HTR-8/SVneo (cell line): Measurements from ENCODE around the gene TRIM32.

Experiments
- DNase-seq: peaks from one replicate; pipeline ENCODE4 v3.0.0; 2011; ENCODE audit warnings: low spot score, mixed read lengths; ENCODE audit not compliant: insufficient read length
- FAIRE-seq: peaks from 2 replicates; lab custom pipeline; 2011; peaks lifted over from hg19 to GRCh38; lab: Jason Lieb, UNC

Gene TRIM32

GRCh38 chr9:116701940-116702642 lies 15.0 kb downstream of the TRIM32 start:
- FAIRE-seq (no peak), DNase-seq (no peak)

DNA sequence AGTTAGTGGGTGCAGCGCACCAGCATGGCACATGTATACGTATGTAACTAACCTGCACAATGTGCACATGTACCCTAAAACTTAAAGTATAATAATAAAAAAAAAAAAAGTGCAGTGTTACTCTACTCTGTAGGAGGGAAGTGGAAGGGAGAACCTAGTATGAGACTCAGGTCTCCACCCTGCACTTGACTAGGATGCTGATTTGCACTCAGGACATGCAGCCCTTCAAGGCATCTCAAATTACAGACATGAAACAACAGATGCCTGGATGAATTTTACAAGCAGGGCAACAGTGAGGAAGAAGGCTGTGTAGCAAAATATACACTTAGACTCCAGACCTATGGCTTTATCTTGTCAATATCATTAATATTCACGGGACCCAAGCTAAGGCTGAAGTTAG lies 16.5 kb downstream of the TRIM32 start:
- DNase-seq, result no peak
- no peak for FAIRE-seq

GRCh38 chr9:116704470-116704869 lies 17.4 kb downstream of the TRIM32 start:
- no peak for FAIRE-seq
- DNase-seq, result no peak

DNA sequence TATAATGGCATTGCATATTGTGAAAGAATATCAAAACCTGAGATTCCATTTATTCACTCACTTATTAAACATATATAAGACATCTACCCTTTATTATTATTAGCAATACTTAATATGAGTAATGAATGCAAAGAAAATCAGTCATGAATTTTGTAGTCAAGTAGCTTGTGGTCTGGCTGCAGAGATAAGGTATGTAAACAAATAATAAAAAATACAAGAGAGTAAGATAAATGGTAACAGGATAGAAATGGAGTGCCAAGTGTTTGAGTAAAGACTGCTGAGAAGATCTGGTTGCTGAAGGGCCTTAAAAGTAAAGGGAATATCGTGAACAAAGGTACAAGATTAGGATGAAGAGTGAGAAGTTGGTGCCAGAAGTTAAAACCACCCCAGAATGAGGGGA lies 18.4 kb downstream of the TRIM32 start:
- FAIRE-seq (no peak), DNase-seq (no peak)

GRCh38 chr9:116706310-116707290 lies 19.5 kb downstream of the TRIM32 start:
- no peak for FAIRE-seq
- DNase-seq, result no peak

DNA sequence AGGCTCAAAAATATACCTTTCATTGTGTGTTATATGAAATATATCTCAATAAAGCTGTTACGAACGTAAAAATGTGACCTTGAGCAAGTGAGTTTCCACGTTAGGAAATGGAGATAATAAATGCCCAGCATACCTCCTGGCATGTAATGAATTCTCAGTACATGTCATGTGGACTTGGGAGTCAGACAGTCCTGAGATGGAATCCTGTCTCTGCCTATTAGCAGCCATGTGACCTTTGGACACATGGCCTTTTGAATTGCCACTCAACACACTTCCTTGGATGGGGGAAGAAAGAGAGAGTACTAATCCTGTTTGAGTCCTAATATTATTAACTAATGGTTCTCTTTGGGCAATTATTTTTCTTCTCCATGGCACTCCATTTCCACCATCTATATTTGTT lies 25.7 kb downstream of the TRIM32 start:
- no peak for DNase-seq
- no peak for FAIRE-seq

GRCh38 chr9:116713271-116713670 lies 26.2 kb downstream of the TRIM32 start:
- DNase-seq (no peak), FAIRE-seq (no peak)

- no peak for FAIRE-seq
- no peak for DNase-seq
These were observed 28.6 kb downstream of the TRIM32 start for GRCh38 chr9:116715751-116716150.

- FAIRE-seq (no peak), DNase-seq (no peak)
These were observed 29.3 kb downstream of the TRIM32 start for GRCh38 chr9:116716438-116716837.

DNA sequence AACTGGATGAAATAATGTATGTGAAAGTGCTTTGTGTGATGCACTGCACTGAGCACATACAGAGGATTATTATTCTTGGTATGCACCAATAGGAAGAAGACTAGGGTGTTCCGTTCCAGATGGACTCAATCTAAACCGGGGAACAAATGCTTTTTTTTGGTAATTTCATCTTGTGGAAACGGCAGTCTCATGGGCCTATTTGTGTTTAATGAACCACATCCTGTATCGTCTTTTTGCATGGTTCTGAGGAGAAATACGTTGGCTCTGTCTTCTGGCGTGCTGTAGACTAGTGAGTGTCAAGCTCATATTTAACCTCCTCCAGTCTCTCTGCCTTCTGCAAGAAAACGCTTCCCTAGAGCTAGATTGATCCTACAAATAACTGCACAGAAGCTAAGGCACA lies 30.0 kb downstream of the TRIM32 start:
- no peak for FAIRE-seq
- DNase-seq, result no peak

DNA sequence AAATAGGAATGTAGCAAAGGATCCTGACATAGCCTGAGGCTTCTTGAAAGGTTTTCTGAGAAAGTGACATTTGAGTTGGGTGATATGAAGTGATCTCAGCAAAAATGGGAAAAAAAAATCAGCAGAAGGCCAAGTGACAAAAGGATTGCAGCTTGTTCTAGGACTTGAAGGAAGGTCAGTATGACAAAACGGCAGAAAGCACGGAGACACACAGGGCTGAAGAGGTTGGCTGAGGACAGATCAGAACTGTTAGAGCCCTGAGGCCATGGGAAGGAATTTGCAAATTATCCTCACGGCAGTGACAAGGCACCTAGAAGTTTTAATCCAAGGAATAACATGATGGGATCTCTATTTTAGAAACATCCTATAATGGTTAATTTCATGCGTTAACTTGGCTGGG lies 31.0 kb downstream of the TRIM32 start:
- no peak for DNase-seq
- FAIRE-seq, result no peak

GRCh38 chr9:116720111-116720510 lies 33.0 kb downstream of the TRIM32 start:
- no peak for FAIRE-seq
- DNase-seq, result no peak

GRCh38 chr9:116721411-116721810 lies 34.3 kb downstream of the TRIM32 start:
- FAIRE-seq (no peak), DNase-seq (no peak)

DNA sequence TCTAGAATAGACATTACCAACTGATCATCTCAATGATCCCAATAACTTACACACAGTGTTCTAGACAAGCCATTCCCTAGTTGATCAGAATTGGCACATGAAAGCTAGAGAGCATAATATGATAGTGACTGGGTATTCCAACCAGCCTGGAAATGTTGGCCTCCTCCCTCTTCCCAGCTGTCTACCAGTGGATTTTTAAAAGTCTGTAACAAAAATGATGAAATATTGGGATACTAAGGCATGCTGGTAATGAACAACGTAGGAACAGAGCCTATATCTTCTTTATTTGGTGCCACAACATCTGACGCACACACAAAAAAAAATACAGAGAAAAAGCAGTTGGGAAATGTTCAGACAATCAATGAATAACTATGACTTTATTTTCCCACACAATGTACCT lies 34.8 kb downstream of the TRIM32 start:
- no peak for DNase-seq
- no peak for FAIRE-seq

GRCh38 chr9:116724123-116724522 lies 37.0 kb downstream of the TRIM32 start:
- FAIRE-seq (no peak), DNase-seq (no peak)

DNA sequence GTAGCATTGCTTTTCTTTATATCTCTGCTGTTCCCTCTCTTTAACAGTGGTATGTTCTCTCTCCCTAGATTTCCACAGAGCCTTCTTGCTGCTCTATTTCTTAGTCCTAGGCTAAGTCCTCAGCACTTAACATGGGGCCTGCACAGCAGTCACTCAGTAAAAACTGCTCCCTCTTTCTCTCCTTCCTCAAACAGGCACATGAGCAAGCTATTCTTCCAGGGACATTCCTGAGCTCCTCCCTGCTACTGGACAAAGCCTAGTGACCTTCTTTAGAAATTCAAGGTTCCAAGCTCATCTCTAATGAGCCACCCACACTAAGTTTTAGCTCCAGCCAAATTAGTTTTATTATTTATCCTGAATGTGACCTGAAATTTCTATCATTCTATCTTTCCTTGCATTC lies 39.5 kb downstream of the TRIM32 start:
- FAIRE-seq (no peak), DNase-seq (no peak)

DNA sequence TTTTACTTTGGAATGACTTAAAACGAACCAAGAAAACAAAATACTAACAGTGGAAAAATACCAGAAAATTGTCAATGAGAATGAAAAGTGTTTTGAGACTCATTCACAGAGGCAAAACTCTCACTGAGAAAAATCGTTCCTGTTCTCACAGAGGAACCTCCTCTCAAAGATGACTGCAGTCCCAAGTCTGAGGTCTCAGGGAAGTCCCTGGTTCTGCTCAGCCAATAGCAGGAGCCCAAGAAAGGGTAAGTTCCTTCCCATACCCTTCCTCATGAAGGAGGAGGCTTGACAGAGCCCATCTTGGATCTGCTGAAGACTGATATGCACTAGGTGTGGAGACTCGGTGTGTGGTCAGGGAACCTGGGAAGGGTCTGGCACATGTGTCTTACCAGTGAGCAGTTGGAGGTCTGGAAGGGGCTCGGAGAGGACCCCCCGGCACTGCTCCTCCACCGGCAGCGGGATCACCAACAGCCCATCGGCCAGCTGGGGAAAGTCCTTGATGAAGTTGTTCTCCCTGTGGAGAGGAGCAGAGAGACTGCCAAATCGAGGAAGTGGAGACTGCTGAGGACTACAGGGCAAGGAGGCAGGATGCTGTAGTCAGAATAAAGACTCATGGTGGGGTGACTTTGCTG lies 46.0 kb downstream of the TRIM32 start:
- DNase-seq (no peak), FAIRE-seq (no peak)

DNA sequence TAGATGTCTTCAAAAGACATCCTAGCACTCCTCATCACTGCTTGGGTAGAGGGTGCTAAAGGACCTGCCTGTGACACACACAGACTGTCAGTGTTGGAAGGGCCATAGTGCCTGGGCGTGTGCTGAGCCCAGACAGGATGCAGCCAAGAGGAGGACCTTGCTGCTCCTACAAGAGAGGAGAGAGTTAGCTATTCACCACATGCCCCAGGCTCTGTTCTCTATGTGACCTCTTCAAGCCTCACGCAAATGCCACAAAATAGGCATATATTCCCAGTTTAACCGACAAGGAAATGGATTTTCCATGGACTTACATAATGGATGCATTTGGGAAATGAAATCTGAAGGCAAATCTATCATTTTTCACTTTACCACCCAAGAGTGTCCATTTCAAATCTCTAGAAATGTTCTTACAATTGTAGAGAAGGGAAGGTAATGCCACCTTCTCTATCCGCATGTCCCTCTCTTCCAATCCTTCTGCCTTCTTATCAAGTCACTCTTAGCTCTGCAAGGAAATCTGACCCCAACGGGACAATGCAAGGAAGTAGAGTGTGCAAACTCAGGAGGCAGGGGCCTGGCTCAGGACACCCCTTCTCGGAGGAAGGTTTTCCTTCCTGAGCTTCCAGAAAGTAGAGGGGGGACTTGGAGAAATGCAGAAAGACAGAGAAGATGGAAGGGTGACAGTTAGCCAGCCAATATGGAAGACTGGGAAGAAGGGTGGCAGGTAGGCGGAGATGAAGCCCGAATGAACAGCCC lies 49.5 kb downstream of the TRIM32 start:
- DNase-seq, result no peak
- no peak for FAIRE-seq

- DNase-seq (peak; percentile 73), FAIRE-seq (no peak)
These were observed 50.0 kb downstream of the TRIM32 start for GRCh38 chr9:116737152-116737546.

DNA sequence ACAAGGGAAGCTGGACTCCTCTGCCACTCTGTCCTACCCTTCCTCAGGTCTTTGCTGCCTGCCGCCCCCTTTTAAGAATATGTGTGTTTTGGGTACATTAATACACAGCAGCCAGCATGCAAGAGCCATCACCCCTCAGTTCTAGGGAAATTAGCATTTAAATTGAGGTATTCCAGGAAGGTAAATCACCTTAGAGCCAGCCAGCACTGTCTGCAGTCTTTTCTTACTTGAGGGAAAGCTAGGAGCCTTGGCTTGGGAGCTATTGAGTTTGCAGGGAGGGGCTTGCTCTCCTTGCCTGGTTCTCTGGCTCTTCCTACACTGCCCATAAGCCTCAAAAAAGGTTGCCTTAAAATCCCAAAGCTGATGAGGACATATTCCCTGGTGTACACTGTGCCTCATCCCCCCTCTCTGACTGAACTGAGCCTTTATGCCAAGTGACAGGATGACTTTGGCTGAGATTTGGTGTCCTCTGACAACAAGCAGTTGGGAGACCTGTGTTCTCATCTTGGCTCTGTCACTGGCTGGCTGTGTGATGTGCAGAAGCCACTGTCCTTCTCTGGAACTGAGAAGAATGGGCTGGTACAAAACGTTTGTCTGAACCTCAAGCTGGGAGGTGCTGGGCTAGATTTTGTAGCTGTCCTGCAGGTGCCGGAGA lies 54.1 kb downstream of the TRIM32 start:
- DNase-seq (no peak), FAIRE-seq (no peak)
